SJSA1 (cell line): ENCODE results near the gene AGPAT3. TPM values are rescaled to one million over a fixed set of nuclear protein-coding genes. Genes with fewer than 3 reads are reported as not detected.

Experiments
- total RNA-seq: library from RNA; depleted of rRNA; stranded (reverse); fragments of >200 nt; shearing (Covaris generic); gene quantifications from 2 replicates; pipeline ENCODE4 v1.2.3, GENCODE V29; 2014; rRNA removed

Gene AGPAT3
- total RNA-seq, 1 experiment from 2014 or later = 66.9 TPM

Other genes starting within 250 kb of the AGPAT3 start
- gene HSF2BP, start 205.7 kb upstream of the AGPAT3 start, total RNA-seq = 1.6 and 2.8 TPM in 2 replicates
- gene RRP1B, start 205.7 kb upstream of the AGPAT3 start, total RNA-seq = 35.4 and 37.9 TPM in 2 replicates
- 78.8 and 81.6 TPM in 2 replicates for gene PDXK, start 146.1 kb upstream of the AGPAT3 start, total RNA-seq
- 11.9 and 14.9 TPM in 2 replicates for gene CSTB, start 88.9 kb upstream of the AGPAT3 start, total RNA-seq
- gene RRP1, start 75.6 kb upstream of the AGPAT3 start, total RNA-seq = 29.2 and 30.4 TPM in 2 replicates
- gene TRAPPC10, start 147.1 kb downstream of the AGPAT3 start, total RNA-seq = 29.1 and 30.2 TPM in 2 replicates
- 24.4 and 24.8 TPM in 2 replicates for gene PWP2, start 242.2 kb downstream of the AGPAT3 start, total RNA-seq